Thyroid gland (tissue), 4 donors: ENCODE measurements around the gene ARHGAP18. TPM values are rescaled to one million over a fixed set of nuclear protein-coding genes. Genes with fewer than 3 reads are reported as not detected.

Experiments used
- DNase-seq, 2 donors: peaks; one replicate each; pipeline ENCODE4 v3.0.0-alpha.2; 2019
- H3K27ac ChIP-seq, 3 donors: fragments of 200-600 bp; sonication (generic); 1 replicate in 2 of 3; 2 replicates in 1 of 3; pipeline ENCODE4 v1.5.1; 2016 to 2019; ENCODE audit warnings: mild to moderate bottlenecking in 1 of 3, moderate library complexity in 1 of 3
- H3K27me3 ChIP-seq: fragments of 200-600 bp; sonication (generic); one replicate; pipeline ENCODE4 v1.5.1; 2019
- H3K36me3 ChIP-seq, 2 donors: fragments of 200-600 bp; sonication (generic); one replicate each; pipeline ENCODE4 v1.5.1; 2016 to 2019
- H3K4me1 ChIP-seq, 2 donors: fragments of 200-600 bp; sonication (generic); one replicate each; pipeline ENCODE4 v1.5.1; 2017 to 2019
- H3K4me3 ChIP-seq, 3 donors: fragments of 200-600 bp; sonication (generic); replicated peaks in 1 of 3; 1 replicate in 2 of 3; 2 replicates in 1 of 3; pipeline ENCODE4 v1.5.1; 2016; ENCODE audit warnings: mild to moderate bottlenecking in 1 of 3
- H3K9me3 ChIP-seq: fragments of 200-600 bp; sonication (generic); one replicate; pipeline ENCODE4 v1.5.1; 2017
- CTCF ChIP-seq, 6 experiments: fragments of 200-600 bp in 3 of 6; fragments of 450-650 bp in 3 of 6; sonication (generic) in 3 of 6; IDR thresholded peaks; one replicate each; pipeline ENCODE4 v1.5.1; 2016 to 2019; ENCODE audit warnings: antibody characterized with exemption in 6 of 6, mild to moderate bottlenecking in 2 of 6, inconsistent platforms in 1 of 6, moderate library complexity in 1 of 6
- POLR2A ChIP-seq, 2 donors: fragments of 450-650 bp; IDR thresholded peaks; one replicate each; pipeline ENCODE4 v1.6.1; 2017; ENCODE audit warnings: antibody characterized with exemption in 2 of 2, mild to moderate bottlenecking in 2 of 2, moderate library complexity in 1 of 2
- WGBS, 2 donors: methylation state at CpG; one replicate each; pipeline ENCODE4 v1.1.5; 2017; 5-methylcytosine and 5-hydroxymethylcytosine counted together
- intact Hi-C: fragments of 100-400 bp; cut with DNase I; formaldehyde crosslinking; loops from one replicate; pipeline ENCODE4 v1.15.1; 2023
- total RNA-seq, 4 donors: library from RNA; depleted of rRNA; stranded (reverse); fragments of >200 nt; gene quantifications; one replicate each; pipeline ENCODE4 v1.2.3, GENCODE V29; 2016

ARHGAP18 gene
- total RNA-seq, 4 donors from 2014 or later, result 26.5 to 31.6 (median 28.3) TPM

- Histone ChIP-seq H3K27ac (no peak overlapping the region), H3K27me3 (no peaks in the 10 kb centered on the region), H3K9me3 (no peaks in the 10 kb centered on the region), H3K4me3 (no peak overlapping the region), H3K36me3 (no peaks in the 10 kb centered on the region), H3K4me1 (peaks cover 0 to 21% of the 10 kb centered on the region in 2 donors)
- TF ChIP-seq POLR2A (IDR thresholded peaks at IDR 0.05) (no peak), CTCF (IDR thresholded peaks at IDR 0.05) (no peak)
- DNase-seq, result no peak
- 86 to 90% methylated on average over 4 of the region's 4 CpGs for WGBS, 2 donors
- intact Hi-C loops, result no loop called here
Measured at GRCh38 chr6:129747588-129748112, 37.7 kb upstream of the ARHGAP18 start.

- DNase-seq, result no peak
- H3K27ac ChIP-seq, result no peak overlapping the region
- peaks cover 0 to 16% of the 10 kb centered on the region in 2 donors for H3K4me1 ChIP-seq
- intact Hi-C loops, result no loop called here
- no peaks in the 10 kb centered on the region for H3K27me3 ChIP-seq
- no peaks in the 10 kb centered on the region for H3K9me3 ChIP-seq
- no peak overlapping the region for H3K4me3 ChIP-seq
- TF ChIP-seq CTCF (IDR thresholded peaks at IDR 0.05) (no peak), POLR2A (IDR thresholded peaks at IDR 0.05) (no peak)
- WGBS, 2 donors, result 81 to 84% methylated on average over 6 of the region's 6 CpGs
- H3K36me3 ChIP-seq, result no peaks in the 10 kb centered on the region
Measured at GRCh38 chr6:129744880-129745237, 34.9 kb upstream of the ARHGAP18 start.

GRCh38 chr6:129744201-129744879 lies 34.4 kb upstream of the ARHGAP18 start:
- 42 to 45% methylated on average over 4 of the region's 4 CpGs for WGBS, 2 donors
- no peak for TF ChIP-seq CTCF (IDR thresholded peaks at IDR 0.05)
- no peak for TF ChIP-seq POLR2A (IDR thresholded peaks at IDR 0.05)
- H3K27ac ChIP-seq, result no peak overlapping the region
- H3K27me3 ChIP-seq, result no peaks in the 10 kb centered on the region
- DNase-seq, result peak in 1 of 2 donors; percentile 15
- H3K9me3 ChIP-seq, result no peaks in the 10 kb centered on the region
- H3K36me3 ChIP-seq, result no peaks in the 10 kb centered on the region
- no peak overlapping the region for H3K4me3 ChIP-seq
- peaks cover 0 to 15% of the 10 kb centered on the region in 2 donors for H3K4me1 ChIP-seq
- intact Hi-C loops, result no loop called here

- Histone ChIP-seq H3K27me3 (no peaks in the 10 kb centered on the region), H3K4me1 (peaks cover 0 to 11% of the 10 kb centered on the region in 2 donors), H3K36me3 (no peaks in the 10 kb centered on the region), H3K9me3 (no peaks in the 10 kb centered on the region), H3K27ac (no peak overlapping the region), H3K4me3 (no peak overlapping the region)
- DNase-seq, result no peak
- intact Hi-C loops, result no loop called here
- no peak for TF ChIP-seq CTCF (IDR thresholded peaks at IDR 0.05)
- TF ChIP-seq POLR2A (IDR thresholded peaks at IDR 0.05), result no peak
- 45 to 49% methylated on average over 1 of the region's 1 CpG for WGBS, 2 donors
Measured at GRCh38 chr6:129740013-129740412, 30.0 kb upstream of the ARHGAP18 start.

DNA sequence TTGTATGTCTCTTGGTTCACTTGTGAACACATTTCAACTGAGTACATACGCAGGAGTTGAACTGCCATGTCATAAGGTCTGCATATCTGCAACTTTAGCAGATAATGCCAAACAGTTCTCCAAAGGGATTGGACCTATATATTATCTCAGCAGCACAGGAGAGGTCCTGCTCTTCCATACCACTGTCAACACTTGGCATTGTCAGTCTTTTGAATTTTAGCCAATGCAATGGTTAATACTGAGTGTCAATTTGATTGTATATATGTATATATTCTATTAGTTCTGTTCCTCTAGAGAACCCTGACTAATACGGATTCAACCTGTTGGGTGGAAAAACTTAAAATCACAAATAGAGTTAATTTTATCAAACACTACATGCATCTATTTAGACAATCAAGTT lies 26.1 kb upstream of the ARHGAP18 start:
- Histone ChIP-seq H3K36me3 (no peaks in the 10 kb centered on the region), H3K4me1 (no peaks in the 10 kb centered on the region), H3K27ac (no peak overlapping the region), H3K4me3 (no peak overlapping the region), H3K9me3 (no peaks in the 10 kb centered on the region), H3K27me3 (no peaks in the 10 kb centered on the region)
- DNase-seq, result no peak
- WGBS, 2 donors, result 97% methylated on average over 2 of the region's 2 CpGs
- TF ChIP-seq CTCF (IDR thresholded peaks at IDR 0.05) (no peak), POLR2A (IDR thresholded peaks at IDR 0.05) (no peak)
- intact Hi-C loops, result no loop called here
